GM18868 (cell line): ENCODE results near the gene KPTN.
"Not testable (repeated sequence)": the region's sequence is repeated elsewhere in the genome, so short reads cannot be mapped to it uniquely, and the experiment has no call there.

Source experiments
- ATAC-seq: cut with Tn5 transposase; IDR thresholded peaks from one replicate; pipeline ENCODE4 v1.9.1; 2021; ENCODE audit warnings: mild to moderate bottlenecking, moderate library complexity; ENCODE audit not compliant: unreplicated experiment

The KPTN gene

GRCh38 chr19:47492571-47493377 lies 8.8 kb upstream of the KPTN start:
- ATAC-seq: no peak

- no peak for ATAC-seq
Measured at GRCh38 chr19:47492137-47492533, 8.1 kb upstream of the KPTN start.

- ATAC-seq: no peak
Measured at GRCh38 chr19:47491358-47492136, 7.5 kb upstream of the KPTN start.

GRCh38 chr19:47490847-47491246 lies 6.8 kb upstream of the KPTN start:
- no peak for ATAC-seq

- no peak for ATAC-seq
Measured at GRCh38 chr19:47490031-47490430, 6.0 kb upstream of the KPTN start.

- no peak for ATAC-seq
Measured at GRCh38 chr19:47489072-47489914, 5.3 kb upstream of the KPTN start.

GRCh38 chr19:47487551-47488515 lies 3.8 kb upstream of the KPTN start:
- ATAC-seq: no peak

- ATAC-seq: no peak
Measured at GRCh38 chr19:47486900-47487299, 2.9 kb upstream of the KPTN start.

GRCh38 chr19:47486220-47486619 lies 2.2 kb upstream of the KPTN start:
- not testable (repeated sequence) for ATAC-seq

GRCh38 chr19:47485210-47485609 lies 1.2 kb upstream of the KPTN start:
- no peak for ATAC-seq

GRCh38 chr19:47483200-47483599 lies 819 bp downstream of the KPTN start:
- ATAC-seq: no peak

GRCh38 chr19:47481460-47482052 lies 2.5 kb downstream of the KPTN start:
- ATAC-seq: no peak

GRCh38 chr19:47480658-47481057 lies 3.4 kb downstream of the KPTN start:
- no peak for ATAC-seq

GRCh38 chr19:47479701-47480503 lies 4.1 kb downstream of the KPTN start:
- no peak for ATAC-seq

- no peak for ATAC-seq
Measured at GRCh38 chr19:47476438-47476972, 7.5 kb downstream of the KPTN start.

- ATAC-seq: no peak
Measured at GRCh38 chr19:47475465-47475864, 8.6 kb downstream of the KPTN start.

- no peak for ATAC-seq
Measured at GRCh38 chr19:47473336-47473735, 10.7 kb downstream of the KPTN start.

- ATAC-seq: no peak
Measured at GRCh38 chr19:47471733-47472457, 12.1 kb downstream of the KPTN start, which contains the start of gene SLC8A2. TSS of gene SLC8A2 (minus strand) at chr19:47471893. CDS start at chr19:47466403, 5,490 bp downstream.
